A549 (cell line): Measurements from ENCODE around the gene WNT7B. TPM values are rescaled to one million over a fixed set of nuclear protein-coding genes. Genes with fewer than 3 reads are reported as not detected.

Experiments used
- ATAC-seq, 2 experiments: fragments of 200-7000 bp in 1 of 2; fragments of >200 bp in 1 of 2; cut with Nextera tagmentation in 1 of 2; cut with Tn5 transposase in 1 of 2; 3 replicates each; pipeline versions ENCODE4 v1.8.0 to v1.9.1; 2018 to 2020; ENCODE audit warnings: mild to moderate bottlenecking in 1 of 2, moderate library complexity in 1 of 2
- CTCF ChIA-PET: fragments of 300-600 bp; sonication (Branson Sonifier 250); formaldehyde crosslinking; extraction: SDS; loops from one replicate; lab custom pipeline; 2021; ENCODE audit warnings: antibody characterized with exemption, inconsistent platforms; lab: Yijun Ruan, JAX
- POLR2A ChIA-PET: fragments of 350-600 bp; formaldehyde crosslinking; extraction: SDS; loops from one replicate; lab custom pipeline; 2021; ENCODE audit warnings: antibody characterized with exemption, inconsistent platforms; lab: Yijun Ruan, JAX
- DNase-seq, 2 experiments: peaks; one replicate each; pipeline versions ENCODE4 v3.0.0 to v3.0.0-alpha.2; 2011 to 2016; ENCODE audit warnings: low read depth in 1 of 2, low spot score in 1 of 2
- FAIRE-seq: peaks from 2 replicates; lab custom pipeline; 2011; peaks lifted over from hg19 to GRCh38; lab: Jason Lieb, UNC
- H3K27ac ChIP-seq, 2 experiments: fragments of >200 bp; sonication (Bioruptor Twin); formaldehyde crosslinking; 3 replicates each; pipeline ENCODE4 v1.5.1; 2016 to 2017
- H3K4me1 ChIP-seq: fragments of >200 bp; sonication (Bioruptor Twin); formaldehyde crosslinking; 3 replicates; pipeline ENCODE4 v1.6.1; 2016
- H3K4me2 ChIP-seq: fragments of >200 bp; sonication (Bioruptor Twin); formaldehyde crosslinking; 3 replicates; pipeline ENCODE4 v1.6.1; 2016
- H3K4me3 ChIP-seq: fragments of >200 bp; sonication (Bioruptor Twin); formaldehyde crosslinking; 3 replicates; pipeline ENCODE4 v1.5.1; 2016
- H3K9me3 ChIP-seq: fragments of >200 bp; sonication (Bioruptor Twin); formaldehyde crosslinking; 3 replicates; pipeline ENCODE4 v1.6.1; 2016
- CHD2 ChIP-seq: fragments of 150-350 bp; IDR thresholded peaks from 2 replicates; pipeline ENCODE4 v1.6.1; 2014; ENCODE audit warnings: low read length; ENCODE audit not compliant: partially characterized antibody
- CHD4 ChIP-seq: fragments of 200-600 bp; sonication (generic); IDR thresholded peaks from 2 replicates; pipeline ENCODE4 v1.6.1; 2016; ENCODE audit warnings: antibody characterized with exemption, mild to moderate bottlenecking, borderline replicate concordance
- EP300 ChIP-seq, 2 experiments: fragments of >200 bp; sonication (Bioruptor Twin); formaldehyde crosslinking; IDR thresholded peaks; 2 replicates in 1 of 2; 3 replicates in 1 of 2; pipeline ENCODE4 v1.6.1; 2016 to 2017
- ESRRA ChIP-seq: fragments of 150-350 bp; IDR thresholded peaks from 2 replicates; pipeline ENCODE4 v1.6.1; 2014; ENCODE audit warnings: mild to moderate bottlenecking, low read length, borderline replicate concordance
- FOSL2 ChIP-seq, 2 experiments: fragments of 450-650 bp in 1 of 2; fragments of >200 bp in 1 of 2; sonication (Bioruptor Twin) in 1 of 2; formaldehyde crosslinking; IDR thresholded peaks; 2 replicates each; pipeline versions ENCODE4 v1.5.0 to v1.6.1; 2016 to 2020; ENCODE audit warnings: mild to moderate bottlenecking in 1 of 2, moderate library complexity in 1 of 2
- HEYL ChIP-seq: fragments of 250-450 bp; sonication (Bioruptor Pico); IDR thresholded peaks from 2 replicates; pipeline ENCODE4 v1.8.0; 2021; ENCODE audit warnings: mild to moderate bottlenecking, moderate library complexity
- HOXB13 ChIP-seq: fragments of 250-450 bp; sonication (Bioruptor Pico); IDR thresholded peaks from 2 replicates; pipeline ENCODE4 v1.5.0; 2020; ENCODE audit warnings: low read depth, mild to moderate bottlenecking, moderate library complexity
- KDM5A ChIP-seq: fragments of 200-600 bp; sonication (generic); IDR thresholded peaks from 2 replicates; pipeline ENCODE4 v1.6.1; 2016; ENCODE audit warnings: antibody characterized with exemption, mild to moderate bottlenecking
- MAFK ChIP-seq: fragments of 450-650 bp; IDR thresholded peaks from 2 replicates; pipeline ENCODE4 v1.6.1; 2014; ENCODE audit not compliant: partially characterized antibody
- MYC ChIP-seq: IDR thresholded peaks from 2 replicates; pipeline ENCODE4 v1.6.1; 2012; ENCODE audit warnings: mild to moderate bottlenecking, inconsistent platforms, low read length, improper control_type of control experiment, borderline replicate concordance
- POLR2A ChIP-seq: IDR thresholded peaks from 2 replicates; pipeline ENCODE4 v1.6.1; 2012; ENCODE audit warnings: mild to moderate bottlenecking, low read length
- RAD21 ChIP-seq, 2 experiments: fragments of >200 bp in 1 of 2; sonication (Bioruptor Twin) in 1 of 2; formaldehyde crosslinking in 1 of 2; IDR thresholded peaks in 1 of 2; conservative IDR thresholded peaks in 1 of 2; 2 replicates in 1 of 2; 3 replicates in 1 of 2; pipeline ENCODE4 v1.6.1; 2012 to 2018; ENCODE audit warnings: inconsistent platforms in 1 of 2
- RCOR1 ChIP-seq: fragments of 150-350 bp; IDR thresholded peaks from 2 replicates; pipeline ENCODE4 v1.6.1; 2014; ENCODE audit warnings: antibody characterized with exemption, low read length, low read depth
- RFX5 ChIP-seq: fragments of 450-650 bp; IDR thresholded peaks from 2 replicates; pipeline ENCODE4 v1.7.1; 2014; ENCODE audit warnings: antibody characterized with exemption, mild to moderate bottlenecking, moderate library complexity
- ZC3H11A ChIP-seq: fragments of 450-650 bp; IDR thresholded peaks from 2 replicates; pipeline ENCODE4 v1.6.1; 2014; ENCODE audit warnings: antibody characterized with exemption, mild to moderate bottlenecking
- ZFP36 ChIP-seq: fragments of 450-650 bp; IDR thresholded peaks from 2 replicates; pipeline ENCODE4 v1.6.1; 2014; ENCODE audit warnings: borderline replicate concordance; ENCODE audit not compliant: partially characterized antibody
- ZNF302 ChIP-seq: fragments of 250-450 bp; sonication (Bioruptor Pico); IDR thresholded peaks from 2 replicates; pipeline ENCODE4 v1.9.0; 2021; ENCODE audit warnings: inconsistent platforms, mild to moderate bottlenecking, moderate library complexity
- WGBS: methylation state at CpG from one replicate; pipeline ENCODE4 v1.1.6; 2017; ENCODE audit errors: missing lambda C conversion rate; 5-methylcytosine and 5-hydroxymethylcytosine counted together
- polyA plus RNA-seq, 4 experiments: library from polyadenylated mRNA; depleted of rRNA in 3 of 4; stranded (reverse); fragments of >200 nt; fragmentation: RNase III in 1 of 4; extraction: RNeasy Plus Mini Kit Qiagen cat#74134 plus additional on column Dnase treatment in 1 of 4; gene quantifications; 2 replicates in 3 of 4; 3 replicates in 1 of 4; pipeline ENCODE4 v1.2.3, GENCODE V29; 2011 to 2017
- TF ChIP-seq, protein P1 (sequence below): fragments of 250-450 bp; sonication (Bioruptor Pico); IDR thresholded peaks from 2 replicates; pipeline ENCODE4 v1.5.0; 2021; ENCODE audit warnings: mild to moderate bottlenecking, moderate library complexity, borderline replicate concordance
- TF ChIP-seq, protein P2 (sequence below): fragments of >200 bp; sonication (Bioruptor Twin); formaldehyde crosslinking; IDR thresholded peaks from 2 replicates; pipeline ENCODE4 v1.6.1; 2016
- TF ChIP-seq, protein P3 (sequence below): fragments of 200-600 bp; sonication (generic); IDR thresholded peaks from 2 replicates; pipeline ENCODE4 v1.6.1; 2016; ENCODE audit warnings: antibody characterized with exemption, mild to moderate bottlenecking, moderate library complexity

The WNT7B gene
- polyA plus RNA-seq, 2 of the 4 experiments (the other 2 are of a cell fraction), result 16.9 to 80.8 TPM

DNA sequence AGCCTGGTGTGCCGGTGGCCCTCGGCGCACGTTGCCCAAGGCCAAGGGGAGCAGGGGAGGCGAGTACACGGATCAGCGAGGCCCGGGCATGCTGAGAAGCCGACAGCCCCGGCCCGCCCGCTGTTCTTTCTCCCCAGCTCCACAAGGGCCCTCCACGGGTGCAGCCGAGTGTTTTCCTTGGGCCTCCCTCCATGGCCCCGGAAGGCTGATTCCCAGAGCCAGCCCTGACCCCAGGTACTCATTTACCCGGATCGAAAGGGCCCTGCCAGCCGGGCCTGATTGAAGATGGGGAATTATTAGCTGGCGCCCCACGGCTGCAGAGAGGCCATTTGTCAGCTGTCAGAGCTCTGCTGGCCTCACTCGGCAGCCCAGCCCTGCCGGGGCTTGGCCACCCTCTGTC is 53.1 kb downstream of the WNT7B start:
- CTCF ChIA-PET, result interaction anchor here (0.8 to 2.6 kb wide), 4 partner anchors 9 to 375 kb away, joined by 3 to 8 read pairs (median 3); no protein-coding TSS in a partner anchor
- H3K4me2 ChIP-seq, result no peak overlapping the region
- ATAC-seq, result no peak
- no peak for FAIRE-seq
- H3K27ac ChIP-seq, result peak overlapping the region; percentile 86 to 97; a peak in 5 of 6 replicates
- POLR2A ChIA-PET, result no interaction called here
- H3K4me1 ChIP-seq, result peaks cover 82% of the 10 kb centered on the region
- whole genome bisulfite sequencing, result 55% methylated on average over 17 of the region's 22 CpGs
- H3K4me3 ChIP-seq, result no peak overlapping the region
- H3K9me3 ChIP-seq, result no peaks in the 10 kb centered on the region
- no peak for TF ChIP-seq HOXB13 (CRISPR knock-in tag)
- TF ChIP-seq POLR2A, result no peak
- TF ChIP-seq ZNF302 (CRISPR knock-in tag), result no peak
- TF ChIP-seq RFX5, result no peak
- TF ChIP-seq, protein P1, sequence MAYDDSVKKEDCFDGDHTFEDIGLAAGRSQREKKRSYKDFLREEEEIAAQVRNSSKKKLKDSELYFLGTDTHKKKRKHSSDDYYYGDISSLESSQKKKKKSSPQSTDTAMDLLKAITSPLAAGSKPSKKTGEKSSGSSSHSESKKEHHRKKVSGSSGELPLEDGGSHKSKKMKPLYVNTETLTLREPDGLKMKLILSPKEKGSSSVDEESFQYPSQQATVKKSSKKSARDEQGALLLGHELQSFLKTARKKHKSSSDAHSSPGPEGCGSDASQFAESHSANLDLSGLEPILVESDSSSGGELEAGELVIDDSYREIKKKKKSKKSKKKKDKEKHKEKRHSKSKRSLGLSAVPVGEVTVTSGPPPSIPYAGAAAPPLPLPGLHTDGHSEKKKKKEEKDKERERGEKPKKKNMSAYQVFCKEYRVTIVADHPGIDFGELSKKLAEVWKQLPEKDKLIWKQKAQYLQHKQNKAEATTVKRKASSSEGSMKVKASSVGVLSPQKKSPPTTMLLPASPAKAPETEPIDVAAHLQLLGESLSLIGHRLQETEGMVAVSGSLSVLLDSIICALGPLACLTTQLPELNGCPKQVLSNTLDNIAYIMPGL, result no peak
- no peak for TF ChIP-seq CHD4
- TF ChIP-seq ESRRA, result no peak
- TF ChIP-seq CHD2, result no peak
- TF ChIP-seq EP300 (IDR thresholded peaks at IDR 0.05), result no peak
- no peak for TF ChIP-seq ZC3H11A
- TF ChIP-seq, protein P2, sequence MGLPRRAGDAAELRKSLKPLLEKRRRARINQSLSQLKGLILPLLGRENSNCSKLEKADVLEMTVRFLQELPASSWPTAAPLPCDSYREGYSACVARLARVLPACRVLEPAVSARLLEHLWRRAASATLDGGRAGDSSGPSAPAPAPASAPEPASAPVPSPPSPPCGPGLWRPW, result no peak
- no peak for TF ChIP-seq HEYL (CRISPR knock-in tag)
- no peak for TF ChIP-seq MYC
- TF ChIP-seq, protein P3, sequence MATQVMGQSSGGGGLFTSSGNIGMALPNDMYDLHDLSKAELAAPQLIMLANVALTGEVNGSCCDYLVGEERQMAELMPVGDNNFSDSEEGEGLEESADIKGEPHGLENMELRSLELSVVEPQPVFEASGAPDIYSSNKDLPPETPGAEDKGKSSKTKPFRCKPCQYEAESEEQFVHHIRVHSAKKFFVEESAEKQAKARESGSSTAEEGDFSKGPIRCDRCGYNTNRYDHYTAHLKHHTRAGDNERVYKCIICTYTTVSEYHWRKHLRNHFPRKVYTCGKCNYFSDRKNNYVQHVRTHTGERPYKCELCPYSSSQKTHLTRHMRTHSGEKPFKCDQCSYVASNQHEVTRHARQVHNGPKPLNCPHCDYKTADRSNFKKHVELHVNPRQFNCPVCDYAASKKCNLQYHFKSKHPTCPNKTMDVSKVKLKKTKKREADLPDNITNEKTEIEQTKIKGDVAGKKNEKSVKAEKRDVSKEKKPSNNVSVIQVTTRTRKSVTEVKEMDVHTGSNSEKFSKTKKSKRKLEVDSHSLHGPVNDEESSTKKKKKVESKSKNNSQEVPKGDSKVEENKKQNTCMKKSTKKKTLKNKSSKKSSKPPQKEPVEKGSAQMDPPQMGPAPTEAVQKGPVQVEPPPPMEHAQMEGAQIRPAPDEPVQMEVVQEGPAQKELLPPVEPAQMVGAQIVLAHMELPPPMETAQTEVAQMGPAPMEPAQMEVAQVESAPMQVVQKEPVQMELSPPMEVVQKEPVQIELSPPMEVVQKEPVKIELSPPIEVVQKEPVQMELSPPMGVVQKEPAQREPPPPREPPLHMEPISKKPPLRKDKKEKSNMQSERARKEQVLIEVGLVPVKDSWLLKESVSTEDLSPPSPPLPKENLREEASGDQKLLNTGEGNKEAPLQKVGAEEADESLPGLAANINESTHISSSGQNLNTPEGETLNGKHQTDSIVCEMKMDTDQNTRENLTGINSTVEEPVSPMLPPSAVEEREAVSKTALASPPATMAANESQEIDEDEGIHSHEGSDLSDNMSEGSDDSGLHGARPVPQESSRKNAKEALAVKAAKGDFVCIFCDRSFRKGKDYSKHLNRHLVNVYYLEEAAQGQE, result no peak
- TF ChIP-seq ZFP36, result no peak
- DNase-seq, result no peak

DNA sequence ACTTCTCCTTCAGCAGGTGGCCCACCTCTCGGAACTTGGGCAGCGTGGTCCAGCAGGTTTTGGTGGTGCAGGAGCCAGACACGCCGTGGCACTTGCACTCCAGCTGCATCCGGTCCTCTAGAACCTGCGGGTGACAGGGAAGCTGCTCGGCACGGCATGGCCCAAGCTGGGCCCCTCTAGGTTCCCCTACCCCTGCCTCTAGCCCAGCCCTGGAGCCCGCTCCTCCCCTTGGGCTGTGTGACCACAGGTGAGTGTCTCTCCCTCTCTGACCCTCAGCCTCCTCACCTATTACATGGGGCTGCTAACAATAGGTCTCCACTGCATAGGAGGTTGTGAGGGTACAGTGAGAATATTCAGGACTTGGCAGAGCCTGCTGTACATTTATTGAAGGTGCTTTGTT is 53.8 kb downstream of the WNT7B start:
- FAIRE-seq, result no peak
- Histone ChIP-seq H3K27ac (peak overlapping the region in 1 of 2 experiments; percentile 97; a peak in 3 of 6 replicates), H3K4me1 (peaks cover 82% of the 10 kb centered on the region), H3K4me3 (no peak overlapping the region), H3K9me3 (no peaks in the 10 kb centered on the region), H3K4me2 (no peak overlapping the region)
- no peak for DNase-seq
- 100% methylated on average over 2 of the region's 9 CpGs for WGBS
- CTCF ChIA-PET, result interaction anchor here (0.8 to 2.6 kb wide), 3 partner anchors 9 to 375 kb away, joined by 3 to 8 read pairs (median 3); no protein-coding TSS in a partner anchor
- no peak for ATAC-seq
- no peak for TF ChIP-seq MAFK
- TF ChIP-seq HOXB13 (CRISPR knock-in tag), result no peak
- TF ChIP-seq RAD21 (conservative IDR thresholded peaks at IDR 0.05 in 1 of 2, IDR thresholded peaks at IDR 0.05 in 1 of 2), result no peak
- TF ChIP-seq ZNF302 (CRISPR knock-in tag), result no peak
- TF ChIP-seq RCOR1, result no peak
- no peak for TF ChIP-seq FOSL2 (IDR thresholded peaks at IDR 0.05)
- TF ChIP-seq FOSL2 (CRISPR knock-in tag; IDR thresholded peaks at IDR 0.05), result no peak
- TF ChIP-seq KDM5A, result no peak
- TF ChIP-seq, protein P2, result no peak
- POLR2A ChIA-PET, result no interaction called here
